ENCODE data around the gene COQ8B.
A peak's percentile ranks its signal among the peaks of the same experiment; 100 is the strongest.

Gene COQ8B

DNA sequence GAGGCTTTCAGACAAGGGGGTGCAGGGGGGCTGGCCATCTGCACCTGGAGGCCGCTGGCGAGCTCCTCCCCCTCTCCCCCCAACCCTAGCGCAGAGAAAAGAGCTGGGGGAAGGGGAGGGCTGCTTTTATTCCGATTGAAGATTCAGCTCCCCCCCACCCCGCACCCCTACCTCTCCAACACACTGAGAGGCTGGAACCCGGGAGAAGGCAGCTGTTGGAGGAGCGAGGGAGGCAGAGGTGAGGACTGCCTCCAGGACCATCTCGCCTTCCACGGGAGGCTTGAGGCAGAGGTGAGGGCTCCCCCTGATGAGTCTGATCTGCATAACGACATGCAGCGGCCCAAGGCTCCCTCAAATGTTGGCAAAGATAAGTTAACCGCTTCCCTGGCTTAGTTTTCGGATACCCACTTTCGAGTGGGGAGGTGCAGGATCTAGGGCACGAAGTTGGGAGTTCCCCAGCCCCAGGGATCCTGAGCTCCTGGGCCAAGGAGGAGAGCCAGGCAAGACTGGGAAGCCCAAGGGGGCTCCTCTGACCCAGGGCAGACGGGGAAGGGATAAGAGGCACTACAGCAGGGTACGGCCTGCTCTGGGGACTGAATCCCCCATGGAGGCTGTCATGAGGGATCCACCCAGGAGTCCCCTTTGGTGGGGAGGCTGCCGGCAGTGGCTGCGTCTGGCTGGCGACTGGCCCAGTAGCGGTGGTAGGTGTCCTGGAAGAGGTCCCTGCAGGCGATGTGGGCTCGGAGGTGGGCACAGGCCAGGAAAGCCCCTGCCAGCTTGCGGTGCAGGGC is 25.1 kb downstream of the COQ8B start:
- no peak for DNase-seq (ENCODE audit: low spot score)

GRCh38 chr19:40690693-40691420 is 25.8 kb downstream of the COQ8B start:
- DNase-seq (ENCODE audit: low spot score): peak; percentile 98

GRCh38 chr19:40690050-40690692 is 26.5 kb downstream of the COQ8B start, which contains the start of gene NUMBL:
TSS of gene NUMBL (minus strand) at chr19:40690651. CDS start at chr19:40690483, 168 bp downstream.
- DNase-seq (ENCODE audit: low spot score): no peak

DNA sequence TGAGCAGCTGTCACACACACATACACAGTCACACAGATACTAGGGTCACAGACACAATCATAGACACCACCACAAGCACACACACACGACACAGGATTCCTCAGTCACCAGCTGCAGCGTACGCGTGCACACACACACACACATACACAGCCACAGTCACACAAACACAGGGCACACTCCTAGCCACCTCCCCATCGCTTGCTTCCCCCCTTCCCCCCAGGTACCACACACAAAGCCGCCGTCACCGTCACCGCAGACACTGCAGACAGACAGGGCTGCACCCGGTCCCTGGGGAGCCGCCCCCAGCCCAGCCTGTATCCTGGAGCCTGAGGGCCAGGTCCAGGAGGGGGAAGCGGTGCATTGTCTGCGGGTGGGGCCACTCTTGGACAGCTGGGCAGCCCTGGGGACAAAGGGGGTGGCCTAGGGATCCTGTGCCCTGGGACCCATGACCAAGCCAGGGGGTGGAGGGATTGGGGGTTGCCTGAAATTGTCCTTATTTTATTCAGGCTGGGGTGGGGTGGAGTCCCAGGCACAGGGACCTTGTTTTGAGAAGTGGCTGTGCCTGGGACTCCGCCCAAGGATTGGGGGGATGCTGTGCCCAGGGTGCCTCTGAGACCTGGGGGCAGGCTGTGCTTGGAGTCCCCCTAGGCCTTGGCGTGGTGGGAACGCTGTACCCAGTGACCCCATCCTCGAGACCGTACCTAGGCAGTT is 27.2 kb downstream of the COQ8B start:
- DNase-seq (ENCODE audit: low spot score): no peak

- DNase-seq (ENCODE audit: low spot score): no peak
Measured at GRCh38 chr19:40688987-40689338, 27.7 kb downstream of the COQ8B start.

DNA sequence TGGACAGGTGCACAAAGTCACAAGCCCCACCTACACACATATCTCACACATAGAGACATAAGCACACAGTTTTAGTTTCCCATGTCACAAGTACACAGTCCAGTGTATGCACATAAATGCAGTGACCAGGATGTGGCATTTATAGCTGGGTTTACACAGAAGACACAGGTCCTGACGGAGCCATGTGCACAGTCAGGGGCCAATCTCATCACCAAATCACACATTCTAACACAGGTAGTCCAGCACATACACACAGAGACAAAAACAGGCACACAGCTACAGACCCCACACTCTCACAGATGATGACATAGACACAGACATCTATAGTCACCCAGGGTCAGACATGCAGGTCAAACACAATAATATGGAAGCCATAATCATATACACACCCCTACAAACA is 28.4 kb downstream of the COQ8B start:
- no peak for DNase-seq (ENCODE audit: low spot score)

DNA sequence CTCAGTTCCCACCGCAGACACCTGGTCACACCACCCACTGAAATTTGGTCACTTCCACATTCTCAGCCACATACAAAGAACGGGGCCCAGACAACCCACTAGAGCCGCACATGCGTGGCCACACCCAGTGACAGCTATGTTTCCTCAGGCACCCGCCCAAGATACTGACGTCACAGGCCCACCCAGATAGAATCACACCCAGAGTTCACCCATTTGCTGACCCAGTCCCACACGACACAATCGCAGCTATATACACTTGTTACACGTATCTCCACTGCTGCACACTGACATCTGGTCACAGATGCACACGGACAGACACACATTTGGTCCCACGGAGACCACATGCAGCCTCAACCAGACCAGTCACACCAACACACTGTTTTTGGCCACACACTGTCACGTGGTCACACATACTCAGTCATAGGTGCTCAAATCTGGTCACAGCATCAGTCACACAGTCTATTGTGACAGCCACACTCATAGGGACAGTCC is 29.1 kb downstream of the COQ8B start:
- DNase-seq (ENCODE audit: low spot score): peak; percentile 90

DNA sequence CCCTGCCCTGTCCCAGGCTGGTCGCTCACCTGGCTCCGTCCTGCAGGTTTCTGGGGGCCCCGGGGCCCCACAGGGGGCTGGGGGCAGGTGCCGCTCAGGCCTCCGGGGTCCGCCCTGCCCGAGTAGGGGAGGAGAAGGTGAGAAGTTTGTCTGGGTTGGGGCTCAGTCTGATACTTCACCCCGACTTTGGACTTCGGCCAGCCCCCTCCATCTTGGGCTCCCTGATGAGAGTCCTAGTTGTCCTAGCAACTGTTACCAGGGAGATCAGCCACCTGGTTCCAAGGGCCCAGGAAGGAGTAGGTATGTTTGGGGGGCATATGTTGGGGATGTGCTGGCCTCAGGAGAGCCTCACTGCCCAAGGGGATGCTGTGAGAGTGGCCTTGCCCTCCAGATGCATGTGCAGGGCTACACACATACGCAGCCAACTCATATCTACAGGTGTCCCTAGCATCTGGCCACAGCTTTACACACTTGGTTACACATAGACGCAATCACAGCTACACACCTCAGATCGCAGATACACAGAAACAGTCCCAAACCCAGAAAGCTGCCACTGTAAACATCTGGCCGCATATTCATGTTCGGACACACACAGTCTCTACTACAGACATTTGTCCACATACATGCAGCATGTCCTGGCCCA is 29.7 kb downstream of the COQ8B start:
- DNase-seq (ENCODE audit: low spot score): no peak

DNA sequence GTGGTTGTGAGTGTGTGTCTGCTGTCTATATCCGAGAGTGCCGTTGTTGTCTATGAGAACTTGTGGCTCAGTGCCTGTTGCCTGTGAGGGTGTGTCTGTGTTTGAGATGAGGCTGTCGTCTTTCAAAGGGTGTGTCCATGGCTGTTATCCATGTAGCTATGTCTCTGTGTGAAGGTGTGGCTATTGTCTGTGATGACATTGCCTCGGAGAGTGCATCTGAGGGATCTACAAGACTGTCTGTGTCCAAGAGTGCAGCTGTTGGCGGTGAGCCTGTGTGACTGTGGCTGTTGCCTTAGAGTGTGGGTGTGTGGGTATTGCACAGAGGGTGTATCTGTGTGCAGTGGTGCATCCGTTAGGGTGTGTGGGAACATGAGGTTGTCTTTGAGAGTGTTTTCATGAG is 31.1 kb downstream of the COQ8B start:
- DNase-seq (ENCODE audit: low spot score): no peak

- no peak for DNase-seq (ENCODE audit: low spot score)
Measured at GRCh38 chr19:40685016-40685526, 31.6 kb downstream of the COQ8B start.

GRCh38 chr19:40684280-40684679 is 32.4 kb downstream of the COQ8B start:
- no peak for DNase-seq (ENCODE audit: low spot score)

DNA sequence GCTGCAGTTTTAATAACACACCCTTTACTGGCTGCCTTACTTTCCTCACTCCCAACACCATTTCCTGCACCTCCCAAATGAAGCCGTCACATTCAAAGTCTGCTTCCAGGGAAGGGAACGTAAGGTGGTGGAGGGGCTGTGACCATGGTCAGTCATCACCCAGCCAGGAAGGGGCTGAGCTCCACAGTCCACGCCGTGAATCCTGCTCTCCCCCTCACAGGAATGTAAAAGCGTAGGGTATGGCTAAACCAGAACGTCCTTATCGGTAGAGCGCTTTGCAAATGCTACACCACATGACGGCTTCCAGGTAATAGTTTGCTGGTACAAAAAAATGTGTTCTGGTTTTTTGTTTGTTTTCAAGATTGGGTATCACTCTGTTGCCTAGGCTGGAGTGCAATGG is 33.2 kb downstream of the COQ8B start:
- DNase-seq (ENCODE audit: low spot score): no peak

GRCh38 chr19:40682431-40682964 is 34.2 kb downstream of the COQ8B start:
- no peak for DNase-seq (ENCODE audit: low spot score)

DNA sequence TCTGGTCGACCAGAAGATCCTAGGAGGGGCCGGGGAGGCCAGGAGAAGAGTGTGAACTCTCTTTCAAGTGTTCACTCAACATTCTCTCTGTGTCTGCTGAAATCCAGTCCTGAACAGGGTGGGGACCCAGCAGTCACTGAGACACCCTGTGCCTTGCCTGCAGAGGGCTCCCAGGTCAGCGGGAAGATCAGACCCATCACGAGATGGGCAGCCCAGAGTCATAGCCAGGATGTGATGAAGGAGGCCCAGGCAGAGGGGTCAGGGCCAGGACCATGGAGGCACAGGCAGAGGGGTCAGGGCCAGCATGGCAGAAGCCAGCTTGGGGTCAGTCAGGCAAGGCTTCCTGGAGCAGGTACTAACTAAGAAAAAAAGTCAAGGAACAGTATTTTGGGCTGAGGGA is 35.6 kb downstream of the COQ8B start:
- no peak for DNase-seq (ENCODE audit: low spot score)

- no peak for DNase-seq (ENCODE audit: low spot score)
Measured at GRCh38 chr19:40677156-40677555, 39.5 kb downstream of the COQ8B start.

GRCh38 chr19:40674291-40674690 is 42.4 kb downstream of the COQ8B start:
- DNase-seq (ENCODE audit: low spot score): no peak

DNA sequence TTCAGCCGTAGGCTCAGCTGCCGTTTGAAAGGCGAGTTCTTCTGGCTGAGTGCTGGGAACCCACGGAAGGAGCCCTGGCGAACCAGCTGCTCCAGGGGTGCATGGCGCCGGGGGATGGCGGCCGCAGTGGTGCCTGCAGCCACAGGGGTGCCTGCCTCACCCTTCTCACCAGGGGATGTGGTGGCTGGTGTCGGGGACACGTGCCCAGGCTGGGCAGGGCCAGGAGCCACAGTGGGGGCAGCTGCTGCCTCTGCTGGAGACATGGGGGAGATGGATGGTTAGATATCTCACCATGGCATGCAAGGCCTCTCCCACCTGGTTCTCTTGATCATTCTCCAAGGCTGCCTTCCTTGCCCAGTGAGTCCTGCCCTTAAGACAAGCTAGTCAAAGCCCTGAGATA is 43.3 kb downstream of the COQ8B start:
- DNase-seq (ENCODE audit: low spot score): no peak

- DNase-seq (ENCODE audit: low spot score): no peak
Measured at GRCh38 chr19:40672573-40673299, 44.0 kb downstream of the COQ8B start.

DNA sequence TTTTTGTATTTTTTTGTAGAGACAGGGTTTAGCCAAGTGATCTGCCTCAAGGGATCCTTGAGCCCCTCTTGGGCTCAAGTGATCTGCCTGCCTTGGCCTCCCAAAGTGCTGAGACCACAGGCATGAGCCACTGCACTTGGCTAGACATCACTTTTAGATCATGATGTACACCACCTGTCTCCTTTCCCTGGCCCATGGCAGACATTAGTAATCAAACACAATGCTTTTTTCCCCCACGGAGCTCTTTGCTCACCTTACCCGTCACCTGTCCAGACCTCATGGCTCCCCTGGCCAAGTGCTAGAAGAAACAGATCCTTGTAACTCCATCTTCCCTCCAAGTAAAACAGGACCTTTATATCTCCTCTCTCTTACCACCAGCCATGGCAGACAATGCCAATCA is 44.6 kb downstream of the COQ8B start:
- no peak for DNase-seq (ENCODE audit: low spot score)

DNA sequence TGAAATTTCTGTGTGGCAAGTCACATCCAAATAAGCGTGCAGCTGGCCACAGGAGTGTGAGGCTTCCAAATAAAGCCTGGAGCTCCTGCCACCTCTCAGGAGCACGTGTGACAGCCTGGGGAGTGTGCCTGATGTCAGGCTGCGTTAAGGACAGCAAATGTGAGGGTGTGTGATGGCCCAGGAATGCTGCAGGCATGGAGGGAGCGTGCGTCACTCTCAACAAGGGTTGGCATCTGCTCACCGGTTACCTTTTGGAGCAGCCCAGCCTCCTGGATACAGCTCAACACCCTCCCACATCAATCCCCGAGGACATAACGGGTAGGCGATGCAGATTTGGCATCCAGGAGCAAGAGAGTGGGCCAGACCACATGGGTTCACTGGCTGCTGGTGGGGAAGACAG is 45.3 kb downstream of the COQ8B start:
- no peak for DNase-seq (ENCODE audit: low spot score)
